A673 (cell line): ENCODE measurements around the gene GNG14.

Experiments used
- EZH2 ChIP-seq: fragments of 200-600 bp; sonication (generic); IDR thresholded peaks from 2 replicates; pipeline ENCODE4 v1.6.1; 2017; ENCODE audit warnings: borderline replicate concordance, low read depth, mild to moderate bottlenecking, mixed read lengths, antibody characterized with exemption, low read length; ENCODE audit not compliant: poor library complexity, severe bottlenecking
- TF ChIP-seq, protein P1 (sequence below): fragments of 300-800, 200-600 bp; sonication (generic); conservative IDR thresholded peaks from 2 replicates; pipeline ENCODE4 v1.5.1; 2017; ENCODE audit warnings: low read depth, mild to moderate bottlenecking, antibody characterized with exemption, low read length, moderate library complexity, mixed read lengths

DNA sequence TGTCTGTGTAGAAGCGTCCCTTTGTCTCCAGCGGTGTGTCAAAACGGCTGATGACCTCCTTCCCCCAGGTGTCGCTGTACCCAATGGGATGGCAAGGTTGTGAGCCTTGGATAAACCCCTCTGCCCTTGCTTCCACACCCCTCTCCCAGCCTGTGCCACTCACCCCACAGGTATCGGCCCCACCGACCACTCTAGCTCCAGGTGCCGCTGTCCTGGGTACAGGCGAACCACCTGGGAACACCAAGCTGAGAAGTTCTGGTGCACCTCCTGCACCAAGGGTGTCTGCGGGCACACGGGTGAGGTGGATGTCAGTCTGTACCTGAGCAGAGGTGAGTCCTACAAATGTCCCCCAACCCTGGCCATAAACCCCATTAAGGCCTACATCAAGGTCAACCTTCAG lies 37.9 kb upstream of the GNG14 start:
- TF ChIP-seq, protein P1, sequence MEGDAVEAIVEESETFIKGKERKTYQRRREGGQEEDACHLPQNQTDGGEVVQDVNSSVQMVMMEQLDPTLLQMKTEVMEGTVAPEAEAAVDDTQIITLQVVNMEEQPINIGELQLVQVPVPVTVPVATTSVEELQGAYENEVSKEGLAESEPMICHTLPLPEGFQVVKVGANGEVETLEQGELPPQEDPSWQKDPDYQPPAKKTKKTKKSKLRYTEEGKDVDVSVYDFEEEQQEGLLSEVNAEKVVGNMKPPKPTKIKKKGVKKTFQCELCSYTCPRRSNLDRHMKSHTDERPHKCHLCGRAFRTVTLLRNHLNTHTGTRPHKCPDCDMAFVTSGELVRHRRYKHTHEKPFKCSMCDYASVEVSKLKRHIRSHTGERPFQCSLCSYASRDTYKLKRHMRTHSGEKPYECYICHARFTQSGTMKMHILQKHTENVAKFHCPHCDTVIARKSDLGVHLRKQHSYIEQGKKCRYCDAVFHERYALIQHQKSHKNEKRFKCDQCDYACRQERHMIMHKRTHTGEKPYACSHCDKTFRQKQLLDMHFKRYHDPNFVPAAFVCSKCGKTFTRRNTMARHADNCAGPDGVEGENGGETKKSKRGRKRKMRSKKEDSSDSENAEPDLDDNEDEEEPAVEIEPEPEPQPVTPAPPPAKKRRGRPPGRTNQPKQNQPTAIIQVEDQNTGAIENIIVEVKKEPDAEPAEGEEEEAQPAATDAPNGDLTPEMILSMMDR, result no peak
- no peak for TF ChIP-seq EZH2
